HG02759 (cell line): ENCODE measurements around the gene THSD7B.
"Not testable (repeated sequence)": the region's sequence is repeated elsewhere in the genome, so short reads cannot be mapped to it uniquely, and the experiment has no call there.

Experiments used
- ATAC-seq: cut with Tn5 transposase; IDR thresholded peaks from one replicate; pipeline ENCODE4 v1.9.1; 2021; ENCODE audit warnings: mild to moderate bottlenecking, moderate library complexity; ENCODE audit not compliant: unreplicated experiment

The THSD7B gene

DNA sequence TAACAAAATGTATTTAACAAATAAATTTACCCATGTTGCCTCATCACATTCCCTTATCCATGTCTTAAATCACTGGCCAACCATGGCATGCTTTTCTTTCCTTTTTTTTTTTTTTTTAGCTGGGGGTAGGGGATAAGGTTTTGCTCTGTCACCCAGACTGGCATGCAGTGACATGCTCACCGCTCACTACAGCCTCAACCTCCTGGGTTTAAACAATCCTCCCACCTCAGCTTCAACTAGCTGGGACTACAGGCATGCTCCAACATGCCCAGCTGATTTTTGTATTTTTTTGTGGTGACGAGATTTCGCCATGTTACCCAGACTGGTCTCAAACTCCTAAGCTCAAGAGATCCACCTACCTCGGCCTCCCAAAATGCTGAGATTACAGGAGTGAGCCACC lies 266.4 kb downstream of the THSD7B start:
- no peak for ATAC-seq

DNA sequence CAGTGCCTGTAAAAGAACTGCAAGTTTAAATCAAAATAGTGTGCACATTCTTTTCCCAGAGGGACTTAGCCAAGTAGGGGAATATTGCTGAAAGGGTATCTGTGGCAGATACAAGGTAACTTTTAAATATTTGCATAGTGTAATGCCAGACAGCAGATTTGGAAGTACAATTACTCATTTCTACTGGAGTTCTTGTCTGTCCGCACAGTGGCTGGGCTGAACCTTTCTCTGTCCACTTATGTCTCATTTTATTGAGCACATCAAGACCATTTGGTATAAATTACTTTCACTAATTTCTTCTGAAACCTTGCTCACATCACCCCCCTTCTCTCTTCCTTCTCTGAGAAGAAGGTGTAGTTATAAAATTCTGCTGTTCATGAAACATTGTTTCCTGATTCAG lies 271.3 kb downstream of the THSD7B start:
- ATAC-seq: no peak

DNA sequence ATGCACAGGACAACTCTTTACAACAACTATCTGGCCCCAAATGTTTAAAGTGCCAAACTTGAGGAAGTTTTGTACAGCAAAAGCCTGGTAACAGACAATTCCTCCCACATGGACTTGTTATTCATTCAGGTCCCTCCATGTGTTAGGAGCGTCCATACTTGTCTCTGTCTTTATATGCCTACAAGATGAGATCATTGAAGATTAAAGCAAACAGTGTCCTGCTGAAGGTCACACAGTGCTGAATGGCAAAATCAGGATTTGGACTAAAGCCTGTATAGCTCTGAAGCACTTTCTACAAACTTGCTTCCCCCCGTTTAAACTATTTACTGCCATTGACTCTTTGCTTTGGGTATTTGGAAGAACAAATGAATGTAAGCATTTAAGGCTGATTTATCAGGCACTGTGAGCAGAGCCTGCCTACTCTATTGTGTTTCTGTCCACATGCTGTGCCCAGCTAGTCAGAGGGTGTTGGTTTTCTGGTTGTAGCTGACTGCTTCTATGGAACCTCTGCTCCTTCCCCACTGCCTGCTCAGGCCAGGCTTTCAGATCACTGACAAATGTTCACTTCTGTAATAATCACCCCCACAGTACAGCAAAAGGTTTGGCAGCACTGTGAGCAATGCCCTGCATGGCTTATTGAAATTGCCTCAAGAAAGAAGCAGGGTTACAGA lies 274.3 kb downstream of the THSD7B start:
- no peak for ATAC-seq

DNA sequence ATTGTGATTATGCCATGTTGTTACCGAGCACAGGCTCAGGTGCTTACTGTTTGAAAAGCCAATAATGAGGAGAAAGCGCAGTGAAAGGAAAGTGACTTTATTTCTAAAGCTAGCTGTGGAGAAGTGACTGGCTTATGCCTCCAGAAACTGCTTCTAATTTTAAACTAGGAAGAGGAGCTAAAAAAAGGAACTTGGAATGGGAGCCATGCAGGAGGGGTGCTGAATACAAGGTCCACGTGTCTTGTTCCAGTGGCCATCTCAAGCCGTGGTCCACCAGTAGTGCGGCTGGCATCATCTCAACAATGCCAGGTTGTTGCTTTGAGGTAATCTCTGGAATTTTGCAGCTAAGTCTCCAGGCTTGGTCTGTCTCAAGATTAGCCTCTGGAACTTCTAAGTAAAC lies 282.0 kb downstream of the THSD7B start:
- ATAC-seq: no peak

DNA sequence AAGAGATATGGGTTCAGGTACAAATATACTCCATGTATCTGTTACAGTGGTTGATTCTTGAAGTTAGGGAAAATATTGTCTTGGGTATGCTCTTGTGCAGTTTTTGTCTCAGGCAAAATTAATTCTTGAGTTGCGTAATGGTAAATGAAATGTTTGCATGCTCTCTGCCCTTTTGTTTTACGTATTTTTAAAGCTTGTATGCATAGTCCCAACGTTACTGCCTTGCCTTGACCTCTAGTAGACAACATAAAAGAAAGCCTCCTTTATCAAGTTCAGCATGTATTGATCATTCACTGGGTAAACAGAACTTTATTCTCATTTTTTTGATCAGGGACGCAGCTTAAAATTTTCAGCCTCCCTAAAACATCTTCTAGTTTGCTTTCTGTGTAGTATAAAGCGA lies 283.1 kb downstream of the THSD7B start:
- ATAC-seq: no peak

DNA sequence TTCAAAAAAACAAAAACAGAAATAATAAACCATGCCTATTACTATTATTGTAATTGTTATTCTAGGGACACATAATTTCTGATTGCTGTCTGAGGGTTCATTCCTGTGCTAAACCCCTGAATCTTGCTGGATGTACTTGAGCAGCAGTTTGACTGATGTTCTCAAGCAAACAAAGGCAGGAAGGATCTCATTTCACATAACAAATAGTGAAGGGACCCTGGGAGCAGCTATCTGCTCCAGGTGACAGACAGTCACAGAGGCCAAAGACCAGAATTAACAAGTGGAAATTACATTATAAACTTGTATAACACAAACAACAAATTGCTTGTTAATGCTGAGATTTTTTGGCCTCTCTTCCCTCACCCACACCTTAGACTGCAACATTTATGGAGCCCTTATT lies 284.2 kb downstream of the THSD7B start:
- no peak for ATAC-seq

DNA sequence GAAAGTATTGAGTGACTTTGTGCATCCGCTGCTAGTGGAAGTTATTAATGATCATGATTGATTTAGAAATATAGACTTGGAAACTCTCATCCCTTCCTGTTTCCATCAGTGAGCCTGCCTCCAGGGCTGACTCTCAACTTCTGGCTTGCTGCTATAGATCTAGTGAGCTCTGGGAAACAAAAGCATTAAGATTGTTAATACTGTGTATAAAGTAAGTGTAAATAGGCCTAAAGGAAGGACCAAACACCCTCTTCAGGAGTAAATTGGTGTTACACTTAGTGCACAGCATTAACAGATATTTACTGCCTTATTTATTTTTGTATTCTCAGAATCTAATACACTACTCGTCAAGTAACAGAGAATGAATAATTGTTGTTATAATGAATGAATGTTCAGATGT lies 285.6 kb downstream of the THSD7B start:
- no peak for ATAC-seq

DNA sequence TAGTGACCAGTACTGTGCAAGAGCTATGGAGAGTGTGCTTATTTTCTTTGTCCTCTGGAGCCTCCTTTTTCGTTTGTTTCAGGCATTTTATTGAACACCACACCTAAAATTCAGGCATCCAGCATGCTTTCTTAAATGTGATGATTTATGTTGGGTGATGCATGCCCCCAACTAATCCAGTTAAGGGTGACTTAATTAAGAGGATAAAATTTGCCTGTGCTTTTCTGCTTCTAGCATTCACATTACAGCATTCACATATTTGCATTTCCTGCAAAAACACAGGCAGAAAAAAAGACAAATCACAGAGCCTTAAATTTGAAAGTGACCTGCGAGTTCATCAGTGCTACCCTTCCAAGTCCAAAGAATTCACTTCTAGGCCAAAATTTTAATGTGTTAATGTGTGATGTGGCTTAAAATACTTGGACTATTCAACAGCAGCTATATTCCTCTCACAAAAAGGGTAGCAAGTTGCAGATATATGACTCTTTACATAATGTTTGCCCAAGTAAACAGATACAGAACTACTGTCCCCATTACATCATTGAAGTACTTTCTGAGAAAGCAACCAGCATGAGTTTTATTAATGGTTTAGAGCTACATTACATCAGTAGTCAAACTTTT lies 286.5 kb downstream of the THSD7B start:
- ATAC-seq: no peak

DNA sequence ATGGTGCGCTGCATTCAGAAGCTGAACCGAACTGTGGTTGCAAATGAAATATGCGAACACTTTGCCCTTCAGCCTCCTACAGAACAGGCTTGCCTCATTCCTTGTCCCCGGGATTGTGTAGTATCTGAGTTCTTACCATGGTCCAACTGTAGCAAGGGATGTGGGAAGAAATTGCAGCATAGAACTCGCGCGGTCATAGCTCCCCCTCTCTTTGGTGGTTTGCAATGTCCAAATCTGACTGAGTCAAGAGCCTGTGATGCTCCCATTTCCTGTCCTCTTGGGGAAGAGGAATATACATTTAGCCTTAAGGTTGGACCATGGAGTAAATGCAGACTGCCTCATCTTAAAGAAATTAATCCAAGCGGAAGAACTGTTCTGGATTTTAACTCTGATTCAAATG lies 291.4 kb downstream of the THSD7B start:
- ATAC-seq: no peak

DNA sequence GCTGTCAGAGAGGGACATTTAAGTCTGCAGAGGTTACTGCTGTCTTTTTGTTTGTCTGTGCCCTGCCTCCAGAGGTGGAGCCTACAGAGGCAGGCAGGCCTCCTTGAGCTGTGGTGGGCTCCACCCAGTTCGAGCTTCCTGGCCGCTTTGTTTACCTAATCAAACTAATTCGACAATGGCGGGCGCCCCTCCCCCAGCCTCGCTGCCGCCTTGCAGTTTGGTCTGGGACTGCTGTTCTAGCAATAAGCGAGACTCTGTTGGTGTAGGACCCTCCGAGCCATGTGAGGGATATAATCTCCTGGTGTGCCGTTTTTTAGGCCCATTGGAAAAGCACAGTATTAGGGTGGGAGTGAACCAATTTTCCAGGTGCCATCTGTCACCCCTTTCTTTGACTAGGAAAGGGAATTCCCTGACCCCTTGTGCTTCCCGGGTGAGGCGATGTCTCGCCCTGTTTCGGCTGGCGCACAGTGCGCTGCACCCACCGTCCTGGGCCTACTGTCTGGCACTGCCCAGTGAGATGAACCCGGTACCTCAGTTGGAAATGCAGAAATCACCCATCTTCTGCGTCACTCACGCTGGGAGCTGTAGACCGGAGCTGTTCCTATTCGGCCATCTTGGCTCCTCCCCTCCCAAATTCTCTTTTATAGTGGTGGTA lies 310.9 kb downstream of the THSD7B start:
- not testable (repeated sequence) for ATAC-seq

DNA sequence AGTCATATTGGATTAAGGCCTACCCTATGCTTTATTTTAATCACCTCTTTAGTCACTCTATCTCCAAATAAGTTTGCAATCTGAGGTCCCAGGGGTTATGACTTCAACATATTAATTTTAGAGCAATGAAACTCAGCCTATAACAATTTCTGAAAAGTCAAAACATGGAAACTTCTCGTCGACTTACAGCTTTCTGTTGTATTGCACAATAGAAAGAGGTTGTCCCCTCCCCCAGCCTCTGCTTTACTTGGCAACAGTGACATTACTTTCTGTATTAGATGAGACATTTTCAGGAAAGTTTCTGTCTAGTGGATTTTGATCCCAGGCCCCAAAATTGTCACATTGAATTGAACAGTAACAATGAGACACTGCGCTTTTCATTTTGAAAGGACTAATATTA lies 326.4 kb downstream of the THSD7B start:
- no peak for ATAC-seq

DNA sequence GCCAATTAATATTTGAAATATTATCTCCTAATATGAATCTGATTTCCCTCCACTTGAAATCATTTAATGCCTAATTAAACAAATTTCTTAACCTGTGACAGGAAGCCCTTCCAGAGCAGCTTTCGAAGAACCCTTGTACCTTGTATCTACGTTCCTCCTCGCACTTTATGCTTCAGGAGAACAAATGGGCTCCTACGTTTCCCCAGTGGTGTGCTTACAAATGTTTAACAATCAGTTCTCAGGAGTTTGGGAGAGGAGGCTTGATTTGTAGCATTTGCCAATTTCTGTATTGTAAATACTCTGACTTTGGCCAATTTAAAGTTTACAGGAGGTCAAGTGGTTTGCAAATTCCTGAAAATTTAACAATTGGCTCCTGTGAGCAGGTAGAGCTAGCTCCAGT lies 327.8 kb downstream of the THSD7B start:
- ATAC-seq: no peak

DNA sequence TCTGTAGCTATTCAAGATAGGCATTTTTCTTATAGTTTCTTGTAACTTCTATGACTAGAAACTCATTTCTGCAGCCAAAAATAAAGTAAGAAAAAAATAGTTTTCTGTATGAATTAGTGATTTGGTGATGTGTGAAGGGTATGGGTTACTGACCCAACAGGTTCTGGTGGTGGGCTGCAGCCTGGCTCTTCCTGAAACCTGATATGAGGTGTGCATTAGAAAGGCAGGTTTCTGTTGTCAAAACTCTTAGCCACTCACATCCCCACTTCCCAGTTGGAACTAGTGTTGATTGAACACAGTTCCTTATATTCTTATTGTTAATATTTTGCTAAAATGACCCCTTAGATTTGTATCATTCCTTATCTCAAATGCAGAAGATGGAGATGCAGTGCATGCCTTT lies 330.8 kb downstream of the THSD7B start:
- no peak for ATAC-seq

DNA sequence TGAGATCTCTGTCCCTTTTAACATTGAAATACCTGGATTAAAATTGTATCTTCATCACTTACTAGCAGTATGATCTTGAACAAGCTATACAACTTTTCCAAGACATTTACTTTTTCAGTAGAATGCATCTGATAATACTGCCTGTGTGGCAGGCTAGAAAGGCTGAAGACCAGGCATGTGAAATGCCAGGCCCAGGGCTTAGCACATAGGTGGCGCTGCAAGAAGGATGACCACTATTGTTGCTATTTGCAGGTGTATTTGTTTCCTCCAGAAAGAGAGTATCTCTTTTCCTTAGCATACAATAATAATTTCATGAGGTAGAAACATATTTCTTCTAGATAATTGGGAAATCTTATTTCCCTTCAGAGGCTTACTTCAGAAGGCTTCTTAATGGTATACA lies 331.3 kb downstream of the THSD7B start:
- ATAC-seq: no peak

DNA sequence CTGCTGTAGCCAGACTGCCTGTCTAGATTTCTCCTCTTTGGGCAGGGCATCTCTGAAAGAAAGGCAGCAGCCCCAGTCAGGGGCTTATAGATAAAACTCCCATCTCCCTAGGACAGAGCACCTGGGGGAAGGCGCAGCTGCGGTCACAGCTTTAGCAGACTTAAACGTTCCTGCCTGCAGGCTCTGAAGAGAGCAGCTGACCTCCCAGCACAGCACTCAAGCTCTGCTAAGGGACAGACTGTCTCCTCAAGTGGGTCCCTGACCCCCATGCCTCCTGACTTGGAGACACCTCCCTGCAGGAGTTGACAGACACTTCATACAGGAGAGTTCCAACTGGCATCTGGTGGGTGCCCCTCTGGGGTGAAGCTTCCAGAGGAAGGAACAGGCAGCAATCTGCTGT lies 336.5 kb downstream of the THSD7B start:
- not testable (repeated sequence) for ATAC-seq

DNA sequence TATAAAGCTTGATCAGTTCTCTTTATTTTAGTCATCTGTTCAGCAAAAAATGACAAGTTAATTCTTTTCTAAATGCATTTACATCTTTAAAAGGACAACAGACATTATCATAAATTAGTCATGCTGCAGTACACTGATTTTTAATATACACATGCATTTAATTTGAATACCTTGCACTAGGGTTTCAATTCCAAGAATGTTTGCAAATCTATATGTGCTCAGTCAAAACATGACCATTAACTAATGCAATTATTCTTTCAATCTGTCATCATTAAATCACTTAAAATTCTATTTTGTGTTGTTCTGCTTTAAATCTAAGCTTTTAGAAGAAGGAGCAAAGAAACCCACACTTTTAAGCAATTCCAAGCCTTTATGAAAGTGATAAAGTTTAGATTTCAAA lies 342.6 kb downstream of the THSD7B start:
- ATAC-seq: no peak

DNA sequence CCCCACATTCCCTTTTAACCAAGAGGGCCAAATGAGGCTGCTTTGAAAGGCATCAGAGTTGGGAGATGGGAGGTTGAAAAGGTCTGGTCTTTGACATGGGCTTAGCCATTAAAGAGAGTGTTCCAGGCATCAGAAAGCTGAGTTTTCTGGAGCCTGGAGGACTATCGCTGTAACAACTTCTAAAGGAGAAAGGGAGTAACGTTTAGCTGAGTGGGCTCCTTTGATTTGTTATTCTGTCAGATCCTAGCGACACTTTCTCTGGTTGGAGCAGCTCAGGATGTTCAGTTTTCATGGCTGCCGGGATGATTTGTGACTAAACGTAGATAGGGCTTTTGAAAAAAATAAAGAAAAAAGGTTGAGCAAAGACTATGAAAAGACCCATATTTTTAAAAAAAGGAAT lies 346.6 kb downstream of the THSD7B start:
- no peak for ATAC-seq

DNA sequence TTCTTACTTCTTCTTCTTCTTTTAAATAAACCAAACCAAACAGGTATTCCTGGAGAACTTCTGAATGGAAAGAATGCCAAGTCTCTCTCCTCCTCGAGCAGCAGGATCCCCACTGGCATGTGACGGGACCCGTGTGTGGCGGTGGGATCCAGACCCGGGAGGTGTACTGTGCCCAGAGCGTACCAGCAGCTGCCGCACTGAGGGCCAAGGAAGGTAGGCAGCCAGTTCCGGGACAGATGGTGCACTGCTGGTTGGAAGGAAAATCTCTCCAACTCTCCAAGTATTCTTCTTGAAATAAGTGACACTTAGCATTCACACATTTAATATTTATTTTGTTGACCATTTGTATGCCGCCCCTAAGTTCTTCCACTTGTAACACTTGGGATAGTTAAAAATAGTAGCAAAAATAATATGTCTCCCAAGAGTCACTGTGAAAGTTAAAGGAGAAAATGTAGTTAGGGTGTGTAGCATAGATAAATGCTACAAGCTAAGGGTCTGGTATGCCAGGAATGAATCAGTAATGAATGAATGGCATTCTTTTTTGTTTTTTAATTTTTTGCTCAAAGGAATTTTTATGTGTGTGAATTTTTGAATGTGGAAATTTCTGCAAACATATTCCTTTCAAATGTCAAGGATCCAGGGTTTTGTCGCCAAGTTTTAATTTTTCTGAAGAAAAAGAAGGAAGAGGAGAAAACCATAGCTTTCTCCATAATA lies 349.9 kb downstream of the THSD7B start:
- no peak for ATAC-seq

DNA sequence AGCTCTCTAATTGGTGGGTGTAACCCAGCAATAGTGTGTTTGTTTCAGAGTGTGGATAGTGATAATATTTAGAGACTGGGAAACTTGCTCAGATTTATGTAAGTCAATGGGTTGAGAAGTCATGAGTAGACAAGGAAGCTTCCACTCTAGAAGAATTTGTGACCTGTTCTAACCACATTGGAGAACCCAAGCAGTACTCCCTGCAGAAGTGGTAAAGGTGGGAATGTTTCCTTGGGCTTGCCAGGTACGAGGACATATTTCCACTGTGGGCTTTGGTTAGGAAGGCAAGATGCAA lies 350.4 kb downstream of the THSD7B start:
- no peak for ATAC-seq

DNA sequence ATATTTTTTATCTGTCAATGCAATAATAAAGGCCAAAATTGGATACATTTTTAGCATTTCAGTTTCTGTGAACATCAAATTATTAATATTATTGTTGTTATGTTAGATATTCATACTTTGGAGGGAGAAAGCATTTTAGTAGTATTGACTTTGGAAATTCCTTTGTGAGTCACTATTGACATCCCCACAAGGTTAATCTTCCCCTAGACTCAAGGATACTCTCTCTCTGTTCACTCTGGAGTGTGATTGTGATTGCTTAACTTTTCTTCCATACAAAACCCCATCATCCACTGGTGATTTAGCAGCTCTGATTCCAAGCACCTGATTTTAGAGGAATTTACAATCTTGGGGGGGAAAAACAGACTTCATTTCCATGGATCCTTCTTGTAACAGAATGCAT lies 352.0 kb downstream of the THSD7B start:
- ATAC-seq: no peak

DNA sequence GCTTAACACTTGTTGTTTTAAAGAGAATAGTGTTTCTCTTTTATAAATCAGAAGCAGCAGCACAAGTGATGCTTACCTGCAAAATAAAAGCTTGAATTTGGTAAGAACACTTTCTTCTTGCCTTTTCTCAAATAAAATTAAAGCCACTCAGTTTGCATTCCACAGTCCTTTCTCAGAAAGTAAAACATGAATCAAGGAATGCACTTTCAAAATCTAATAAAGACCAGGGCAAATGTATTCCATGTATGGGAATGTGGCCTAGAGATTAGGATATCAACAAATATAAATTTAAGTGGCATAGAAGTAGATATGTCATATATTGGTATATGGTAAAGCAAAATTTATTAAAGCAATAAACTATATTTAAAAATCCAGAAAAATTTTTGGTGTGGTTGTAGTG lies 352.8 kb downstream of the THSD7B start:
- ATAC-seq: no peak

DNA sequence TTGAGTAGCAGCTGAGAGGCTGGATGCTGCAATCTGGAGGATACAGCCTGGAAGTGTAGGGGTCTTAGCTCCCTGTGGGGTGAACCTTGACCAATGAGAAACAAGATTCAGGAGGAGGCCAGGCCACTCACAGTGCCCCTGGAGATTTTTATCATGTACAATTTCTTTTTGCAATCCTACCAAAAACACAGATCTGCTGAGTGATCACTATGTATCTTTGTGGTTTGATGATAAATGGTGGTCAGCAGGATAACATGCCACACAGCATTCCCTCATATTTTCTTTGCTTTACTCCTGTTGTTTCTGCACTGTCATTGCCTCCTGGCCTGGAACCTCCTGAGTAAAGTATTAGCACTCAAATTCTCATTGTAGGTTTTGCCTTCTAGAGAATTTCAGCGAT lies 357.9 kb downstream of the THSD7B start:
- no peak for ATAC-seq
